ENCODE measurements around the gene GPT2. TPM values are rescaled to one million over a fixed set of nuclear protein-coding genes. Genes with fewer than 3 reads are reported as not detected.

GPT2 gene
- polyA plus RNA-seq, 1 donor = 5.2 TPM

GRCh38 chr16:46920402-46921068 is 36.4 kb downstream of the GPT2 start:
- no peaks in the 10 kb centered on the region for H3K27me3 ChIP-seq (ENCODE audit: control insufficient read depth, insufficient read depth, low read length)
- no peak for DNase-seq
- 89% methylated on average over 3 of the region's 9 CpGs for WGBS (ENCODE audit: insufficient coverage, low lambda C conversion rate)
- peaks cover 12% of the 10 kb centered on the region for H3K36me3 ChIP-seq (ENCODE audit: control insufficient read depth, insufficient read depth, low read length)
- no peaks in the 10 kb centered on the region for H3K4me1 ChIP-seq (ENCODE audit: control insufficient read depth, insufficient read depth, low read length)
- no peak overlapping the region for H3K27ac ChIP-seq (ENCODE audit: low read length)
- no peaks in the 10 kb centered on the region for H3K9me3 ChIP-seq (ENCODE audit: control insufficient read depth, low read depth, low read length)
- no peak overlapping the region for H3K4me3 ChIP-seq (ENCODE audit: low read length)

GRCh38 chr16:46922239-46922638 is 38.1 kb downstream of the GPT2 start:
- DNase-seq = no peak
- H3K27me3 ChIP-seq (ENCODE audit: control insufficient read depth, insufficient read depth, low read length) = no peaks in the 10 kb centered on the region
- no peak overlapping the region for H3K27ac ChIP-seq (ENCODE audit: low read length)
- H3K9me3 ChIP-seq (ENCODE audit: control insufficient read depth, low read depth, low read length) = no peaks in the 10 kb centered on the region
- no peak overlapping the region for H3K4me3 ChIP-seq (ENCODE audit: low read length)
- H3K4me1 ChIP-seq (ENCODE audit: control insufficient read depth, insufficient read depth, low read length) = no peaks in the 10 kb centered on the region
- WGBS (ENCODE audit: insufficient coverage, low lambda C conversion rate) = no CpG with 5 or more reads among the region's 10 CpGs
- peaks cover 12% of the 10 kb centered on the region for H3K36me3 ChIP-seq (ENCODE audit: control insufficient read depth, insufficient read depth, low read length)

- peaks cover 12% of the 10 kb centered on the region for H3K36me3 ChIP-seq (ENCODE audit: control insufficient read depth, insufficient read depth, low read length)
- no CpG with 5 or more reads among the region's 19 CpGs for WGBS (ENCODE audit: insufficient coverage, low lambda C conversion rate)
- H3K27me3 ChIP-seq (ENCODE audit: control insufficient read depth, insufficient read depth, low read length) = no peaks in the 10 kb centered on the region
- no peak overlapping the region for H3K4me3 ChIP-seq (ENCODE audit: low read length)
- DNase-seq = no peak
- no peaks in the 10 kb centered on the region for H3K4me1 ChIP-seq (ENCODE audit: control insufficient read depth, insufficient read depth, low read length)
- H3K9me3 ChIP-seq (ENCODE audit: control insufficient read depth, low read depth, low read length) = no peaks in the 10 kb centered on the region
- H3K27ac ChIP-seq (ENCODE audit: low read length) = no peak overlapping the region
Measured at GRCh38 chr16:46923513-46924295, 39.5 kb downstream of the GPT2 start.

GRCh38 chr16:46924402-46924801 is 40.2 kb downstream of the GPT2 start:
- no peaks in the 10 kb centered on the region for H3K9me3 ChIP-seq (ENCODE audit: control insufficient read depth, low read depth, low read length)
- H3K4me1 ChIP-seq (ENCODE audit: control insufficient read depth, insufficient read depth, low read length) = no peaks in the 10 kb centered on the region
- peaks cover 12% of the 10 kb centered on the region for H3K36me3 ChIP-seq (ENCODE audit: control insufficient read depth, insufficient read depth, low read length)
- no peaks in the 10 kb centered on the region for H3K27me3 ChIP-seq (ENCODE audit: control insufficient read depth, insufficient read depth, low read length)
- H3K4me3 ChIP-seq (ENCODE audit: low read length) = no peak overlapping the region
- WGBS (ENCODE audit: insufficient coverage, low lambda C conversion rate) = no CpG with 5 or more reads among the region's 6 CpGs
- H3K27ac ChIP-seq (ENCODE audit: low read length) = no peak overlapping the region
- no peak for DNase-seq

GRCh38 chr16:46926470-46927225 is 42.5 kb downstream of the GPT2 start:
- Histone ChIP-seq H3K9me3 (ENCODE audit: control insufficient read depth, low read depth, low read length) (no peaks in the 10 kb centered on the region), H3K4me3 (ENCODE audit: low read length) (no peak overlapping the region), H3K36me3 (ENCODE audit: control insufficient read depth, insufficient read depth, low read length) (peaks cover 12% of the 10 kb centered on the region), H3K27me3 (ENCODE audit: control insufficient read depth, insufficient read depth, low read length) (no peaks in the 10 kb centered on the region), H3K4me1 (ENCODE audit: control insufficient read depth, insufficient read depth, low read length) (no peaks in the 10 kb centered on the region), H3K27ac (ENCODE audit: low read length) (no peak overlapping the region)
- WGBS (ENCODE audit: insufficient coverage, low lambda C conversion rate) = no CpG with 5 or more reads among the region's 13 CpGs
- no peak for DNase-seq

- WGBS (ENCODE audit: insufficient coverage, low lambda C conversion rate) = 100% methylated on average over 2 of the region's 8 CpGs
Measured at GRCh38 chr16:46927273-46927672, 43.1 kb downstream of the GPT2 start.

DNA sequence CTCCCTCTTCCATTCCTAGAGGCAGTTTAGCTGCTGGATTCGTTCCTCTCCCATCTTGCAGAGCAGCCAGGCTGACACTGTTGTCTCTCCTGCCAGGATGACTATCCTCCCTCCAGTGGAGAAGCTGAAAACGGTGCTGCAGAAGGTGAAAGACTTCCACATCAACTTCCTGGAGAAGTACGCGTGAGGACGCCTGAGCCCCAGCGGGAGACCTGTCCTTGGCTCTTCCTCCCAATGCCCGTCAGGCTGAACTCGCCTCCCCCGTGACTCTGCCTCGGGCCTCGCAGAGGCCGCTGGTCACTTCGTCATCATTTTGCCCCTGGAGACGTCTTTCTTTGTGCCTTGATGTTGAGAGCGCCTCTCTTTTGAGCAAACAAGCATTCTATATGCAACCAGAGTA is 44.6 kb downstream of the GPT2 start:
- Histone ChIP-seq H3K36me3 (ENCODE audit: control insufficient read depth, insufficient read depth, low read length) (peaks cover 5% of the 10 kb centered on the region), H3K9me3 (ENCODE audit: control insufficient read depth, low read depth, low read length) (no peaks in the 10 kb centered on the region), H3K27ac (ENCODE audit: low read length) (no peak overlapping the region), H3K4me3 (ENCODE audit: low read length) (no peak overlapping the region), H3K4me1 (ENCODE audit: control insufficient read depth, insufficient read depth, low read length) (no peaks in the 10 kb centered on the region), H3K27me3 (ENCODE audit: control insufficient read depth, insufficient read depth, low read length) (no peaks in the 10 kb centered on the region)
- WGBS (ENCODE audit: insufficient coverage, low lambda C conversion rate) = no CpG with 5 or more reads among the region's 15 CpGs
- no peak for DNase-seq

More at GRCh38 chr16:46927273-46927672, 43.1 kb downstream of the GPT2 start:
- no peak for DNase-seq
- Histone ChIP-seq H3K4me1 (ENCODE audit: control insufficient read depth, insufficient read depth, low read length) (no peaks in the 10 kb centered on the region), H3K27ac (ENCODE audit: low read length) (no peak overlapping the region), H3K9me3 (ENCODE audit: control insufficient read depth, low read depth, low read length) (no peaks in the 10 kb centered on the region), H3K4me3 (ENCODE audit: low read length) (no peak overlapping the region), H3K36me3 (ENCODE audit: control insufficient read depth, insufficient read depth, low read length) (peaks cover 8% of the 10 kb centered on the region), H3K27me3 (ENCODE audit: control insufficient read depth, insufficient read depth, low read length) (no peaks in the 10 kb centered on the region)

GRCh38 chr16:46929378-46930332 is 45.5 kb downstream of the GPT2 start:
- WGBS (ENCODE audit: insufficient coverage, low lambda C conversion rate) = no CpG with 5 or more reads among the region's 43 CpGs
- Histone ChIP-seq H3K9me3 (ENCODE audit: control insufficient read depth, low read depth, low read length) (no peaks in the 10 kb centered on the region), H3K27ac (ENCODE audit: low read length) (no peak overlapping the region), H3K4me1 (ENCODE audit: control insufficient read depth, insufficient read depth, low read length) (no peaks in the 10 kb centered on the region), H3K4me3 (ENCODE audit: low read length) (no peak overlapping the region), H3K27me3 (ENCODE audit: control insufficient read depth, insufficient read depth, low read length) (no peaks in the 10 kb centered on the region), H3K36me3 (ENCODE audit: control insufficient read depth, insufficient read depth, low read length) (no peaks in the 10 kb centered on the region)
- peak in 1 of 2 donors; percentile 44 for DNase-seq

- DNase-seq = no peak
- Histone ChIP-seq H3K4me1 (ENCODE audit: control insufficient read depth, insufficient read depth, low read length) (no peaks in the 10 kb centered on the region), H3K9me3 (ENCODE audit: control insufficient read depth, low read depth, low read length) (no peaks in the 10 kb centered on the region), H3K27me3 (ENCODE audit: control insufficient read depth, insufficient read depth, low read length) (no peaks in the 10 kb centered on the region), H3K4me3 (ENCODE audit: low read length) (no peak overlapping the region), H3K36me3 (ENCODE audit: control insufficient read depth, insufficient read depth, low read length) (no peaks in the 10 kb centered on the region), H3K27ac (ENCODE audit: low read length) (no peak overlapping the region)
- WGBS (ENCODE audit: insufficient coverage, low lambda C conversion rate) = no CpG with 5 or more reads among the region's 8 CpGs
Measured at GRCh38 chr16:46930861-46931260, 46.7 kb downstream of the GPT2 start.

Data from large intestine (tissue), 3 donors.